HEK293 (cell line): ENCODE results near the gene C20orf144.

Source experiments
- CTCF ChIA-PET: fragments of 350-600 bp; formaldehyde crosslinking; extraction: SDS; loops from one replicate; lab custom pipeline; 2021; ENCODE audit warnings: antibody characterized with exemption; lab: Yijun Ruan, JAX
- POLR2A ChIA-PET: fragments of 300-600 bp; formaldehyde crosslinking; extraction: SDS; loops from one replicate; lab custom pipeline; 2020; ENCODE audit warnings: antibody characterized with exemption, inconsistent platforms; lab: Yijun Ruan, JAX
- H3K27ac ChIP-seq: fragments of 200-500 bp; sonication (Bioruptor generic); 2 replicates; pipeline ENCODE4 v1.5.1; 2014; ENCODE audit warnings: low read depth, low read length, control low read depth, inconsistent platforms; ENCODE audit errors: extremely low read depth
- H3K36me3 ChIP-seq, 2 experiments: fragments of 200-500 bp in 1 of 2; sonication (Bioruptor generic) in 1 of 2; 1 replicate in 1 of 2; 2 replicates in 1 of 2; pipeline ENCODE4 v1.5.1; 2014 to 2017; ENCODE audit warnings: inconsistent platforms in 2 of 2, low read length in 2 of 2; ENCODE audit not compliant: control insufficient read depth in 2 of 2, insufficient read depth in 1 of 2
- H3K4me1 ChIP-seq: fragments of 200-500 bp; sonication (Bioruptor generic); 2 replicates; pipeline ENCODE4 v1.5.1; 2014; ENCODE audit warnings: mild to moderate bottlenecking, low read length, inconsistent platforms; ENCODE audit not compliant: control insufficient read depth, insufficient read depth
- H3K4me3 ChIP-seq: 2 replicates; pipeline ENCODE4 v1.5.1; 2011; ENCODE audit warnings: low read depth, mild to moderate bottlenecking, control low read depth, low read length, moderate library complexity
- H3K9me3 ChIP-seq: fragments of 200-500 bp; sonication (Bioruptor generic); 2 replicates; pipeline ENCODE4 v1.5.1; 2014; ENCODE audit warnings: low read depth, low read length, inconsistent platforms; ENCODE audit not compliant: control insufficient read depth, insufficient read depth
- BCL11B ChIP-seq: fragments of 450-650 bp; formaldehyde crosslinking; IDR thresholded peaks from 2 replicates; pipeline ENCODE4 v1.5.1; 2016; ENCODE audit warnings: low read depth, missing biosample characterization, missing genetic modification characterization
- FEZF1 ChIP-seq: fragments of 450-650 bp; formaldehyde crosslinking; IDR thresholded peaks from 2 replicates; pipeline ENCODE4 v1.5.1; 2016; ENCODE audit warnings: missing biosample characterization, missing genetic modification characterization
- GFI1B ChIP-seq: fragments of 450-650 bp; formaldehyde crosslinking; IDR thresholded peaks from 2 replicates; pipeline ENCODE4 v1.5.1; 2016; ENCODE audit warnings: missing biosample characterization, missing genetic modification characterization
- IKZF3 ChIP-seq: fragments of 450-650 bp; IDR thresholded peaks from 2 replicates; pipeline ENCODE4 v1.5.0; 2018; ENCODE audit warnings: missing biosample characterization, mild to moderate bottlenecking, missing genetic modification characterization, moderate library complexity
- OVOL3 ChIP-seq: fragments of 450-650 bp; formaldehyde crosslinking; IDR thresholded peaks from 2 replicates; pipeline ENCODE4 v1.5.1; 2016; ENCODE audit warnings: missing biosample characterization, missing genetic modification characterization
- PRDM1 ChIP-seq: fragments of 450-650 bp; formaldehyde crosslinking; IDR thresholded peaks from 2 replicates; pipeline ENCODE4; 2016; ENCODE audit warnings: missing biosample characterization, missing genetic modification characterization
- TSHZ1 ChIP-seq: fragments of 450-650 bp; formaldehyde crosslinking; IDR thresholded peaks from 2 replicates; pipeline ENCODE4 v1.5.1; 2016; ENCODE audit warnings: missing biosample characterization, missing genetic modification characterization, borderline replicate concordance
- ZBTB6 ChIP-seq: fragments of 450-650 bp; formaldehyde crosslinking; IDR thresholded peaks from 2 replicates; pipeline ENCODE4 v1.5.1; 2017; ENCODE audit warnings: missing biosample characterization, missing genetic modification characterization
- ZNF140 ChIP-seq: fragments of 450-650 bp; formaldehyde crosslinking; IDR thresholded peaks from 2 replicates; pipeline ENCODE4 v1.5.1; 2016; ENCODE audit warnings: missing biosample characterization, missing genetic modification characterization
- ZNF157 ChIP-seq: fragments of 450-650 bp; formaldehyde crosslinking; IDR thresholded peaks from 2 replicates; pipeline ENCODE4 v1.5.1; 2016; ENCODE audit warnings: missing biosample characterization, missing genetic modification characterization
- ZNF266 ChIP-seq: fragments of 450-650 bp; formaldehyde crosslinking; IDR thresholded peaks from 2 replicates; pipeline ENCODE4 v1.5.1; 2016; ENCODE audit warnings: missing biosample characterization, missing genetic modification characterization, low read depth
- ZNF274 ChIP-seq, 2 experiments: fragments of 200-500 bp in 1 of 2; fragments of 450-650 bp in 1 of 2; sonication (Bioruptor generic) in 1 of 2; formaldehyde crosslinking in 1 of 2; IDR thresholded peaks; 2 replicates each; pipeline versions ENCODE4 v1.5.1 to v1.6.1; 2014 to 2016; ENCODE audit warnings: borderline replicate concordance in 1 of 2, inconsistent platforms in 1 of 2, low read length in 1 of 2, missing biosample characterization in 1 of 2, missing genetic modification characterization in 1 of 2
- ZNF311 ChIP-seq: fragments of 450-650 bp; formaldehyde crosslinking; IDR thresholded peaks from 2 replicates; pipeline ENCODE4 v1.5.1; 2017; ENCODE audit warnings: missing biosample characterization, missing genetic modification characterization, borderline replicate concordance
- ZNF335 ChIP-seq: fragments of 450-650 bp; formaldehyde crosslinking; conservative IDR thresholded peaks from 2 replicates; pipeline ENCODE4 v1.5.1; 2016; ENCODE audit warnings: missing biosample characterization, missing genetic modification characterization
- ZNF391 ChIP-seq: fragments of 450-650 bp; formaldehyde crosslinking; IDR thresholded peaks from 2 replicates; pipeline ENCODE4 v1.5.1; 2016; ENCODE audit warnings: low read depth, missing biosample characterization, missing genetic modification characterization, borderline replicate concordance
- ZNF610 ChIP-seq: fragments of 450-650 bp; formaldehyde crosslinking; IDR thresholded peaks from 2 replicates; pipeline ENCODE4 v1.5.1; 2016; ENCODE audit warnings: missing biosample characterization, missing genetic modification characterization, borderline replicate concordance
- ZNF670 ChIP-seq: fragments of 450-650 bp; formaldehyde crosslinking; IDR thresholded peaks from 2 replicates; pipeline ENCODE4 v1.5.1; 2016; ENCODE audit warnings: missing biosample characterization, missing genetic modification characterization, low read depth
- ZNF747 ChIP-seq: fragments of 450-650 bp; formaldehyde crosslinking; IDR thresholded peaks from 2 replicates; pipeline ENCODE4 v1.5.1; 2016; ENCODE audit warnings: missing biosample characterization, missing genetic modification characterization
- ZNF768 ChIP-seq: fragments of 450-650 bp; formaldehyde crosslinking; IDR thresholded peaks from 2 replicates; pipeline ENCODE4 v1.5.1; 2018; ENCODE audit warnings: missing biosample characterization, mild to moderate bottlenecking, missing genetic modification characterization

The C20orf144 gene

GRCh38 chr20:33686984-33687366 lies 24.8 kb downstream of the C20orf144 start:
- 0 out of 2 replicates have a peak, but pooled peaks have one; percentile 9 for TF ChIP-seq ZNF391 (tag by site-specific recombination)
- TF ChIP-seq ZNF266 (tag by site-specific recombination) = no peak
- TF ChIP-seq ZNF610 (tag by site-specific recombination) = 0 out of 2 replicates have a peak, but pooled peaks have one; percentile 8
- H3K36me3 ChIP-seq = peaks cover 0 to 25% of the 10 kb centered on the region in 2 experiments; a peak in 1 of 3 replicates
- ChIA-PET POLR2A (no interaction called here), CTCF (interaction anchor here (0.6 to 1.2 kb wide), 3 partner anchors 45 to 242 kb away, joined by 3 to 4 read pairs (median 3); partner anchors contain the start of gene ZNF341)
- H3K9me3 ChIP-seq = no peaks in the 10 kb centered on the region
- H3K4me1 ChIP-seq = peaks cover 8% of the 10 kb centered on the region
- no peak overlapping the region for H3K4me3 ChIP-seq
- no peak overlapping the region for H3K27ac ChIP-seq

DNA sequence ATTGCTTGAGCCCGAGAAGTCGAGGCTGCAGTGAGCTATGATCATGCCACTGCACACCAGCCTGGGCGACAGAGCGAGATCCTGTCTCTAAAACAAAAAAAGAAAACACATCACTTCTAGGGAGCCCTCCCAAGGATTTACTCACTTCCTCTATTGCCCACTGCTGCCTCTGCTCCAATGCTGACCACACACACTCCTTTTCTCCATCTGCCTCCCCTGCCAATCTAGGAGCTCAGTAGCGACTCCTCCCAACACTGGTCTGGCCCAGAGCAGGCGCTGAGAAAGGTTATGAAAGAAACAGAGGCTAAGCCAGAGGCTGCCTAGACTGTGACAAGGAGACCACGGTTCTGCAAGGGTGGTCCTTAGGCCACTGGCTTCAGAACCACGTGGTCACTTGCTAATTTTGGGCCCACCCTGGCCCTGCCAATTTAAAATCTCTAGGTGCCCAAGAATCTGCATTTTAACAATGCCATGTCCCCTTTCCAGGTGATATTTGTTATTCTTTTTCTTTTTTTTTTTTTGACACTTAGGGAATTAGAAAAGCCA lies 25.3 kb downstream of the C20orf144 start:
- 0 out of 2 replicates have a peak, but pooled peaks have one; percentile 12 for TF ChIP-seq ZNF335 (tag by site-specific recombination)
- TF ChIP-seq ZNF610 (tag by site-specific recombination) = no peak
- TF ChIP-seq ZBTB6 (tag by site-specific recombination) = no peak
- H3K36me3 ChIP-seq = peaks cover 0 to 20% of the 10 kb centered on the region in 2 experiments; a peak in 1 of 3 replicates
- peaks cover 8% of the 10 kb centered on the region for H3K4me1 ChIP-seq
- H3K4me3 ChIP-seq = no peak overlapping the region
- H3K27ac ChIP-seq = no peak overlapping the region
- POLR2A ChIA-PET = no interaction called here
- no peaks in the 10 kb centered on the region for H3K9me3 ChIP-seq
- CTCF ChIA-PET = interaction anchor here (0.6 to 1.2 kb wide), 3 partner anchors 44 to 242 kb away, joined by 3 to 4 read pairs (median 3); partner anchors contain the start of gene ZNF341

- no peak overlapping the region for H3K27ac ChIP-seq
Observed at GRCh38 chr20:33687993-33688937, 26.1 kb downstream of the C20orf144 start.

GRCh38 chr20:33688938-33689424 lies 26.9 kb downstream of the C20orf144 start:
- H3K4me1 ChIP-seq = peaks cover 8% of the 10 kb centered on the region
- H3K36me3 ChIP-seq = peaks cover 0 to 14% of the 10 kb centered on the region in 2 experiments; a peak in 1 of 3 replicates
- H3K4me3 ChIP-seq = no peak overlapping the region
- H3K27ac ChIP-seq = no peak overlapping the region
- no peaks in the 10 kb centered on the region for H3K9me3 ChIP-seq
- POLR2A ChIA-PET = no interaction called here
- CTCF ChIA-PET = no interaction called here
- no peak for TF ChIP-seq TSHZ1
- no peak for TF ChIP-seq IKZF3 (tag by site-specific recombination)
- TF ChIP-seq ZNF140 = no peak
- no peak for TF ChIP-seq ZNF274 (IDR thresholded peaks at IDR 0.05; ENCODE audit: low read length)
- no peak for TF ChIP-seq ZNF274 (tag by site-specific recombination; IDR thresholded peaks at IDR 0.05; ENCODE audit: borderline replicate concordance)
- no peak for TF ChIP-seq ZNF768 (tag by site-specific recombination)
- no peak for TF ChIP-seq ZNF670 (tag by site-specific recombination)
- no peak for TF ChIP-seq GFI1B (tag by site-specific recombination)
- TF ChIP-seq ZNF747 (tag by site-specific recombination) = no peak

More at GRCh38 chr20:33687993-33688937, 26.1 kb downstream of the C20orf144 start:
- Histone ChIP-seq H3K4me3 (no peak overlapping the region), H3K36me3 (peaks cover 0 to 17% of the 10 kb centered on the region in 2 experiments; a peak in 1 of 3 replicates), H3K9me3 (no peaks in the 10 kb centered on the region), H3K4me1 (peaks cover 8% of the 10 kb centered on the region)
- ChIA-PET CTCF (interaction anchor here (0.6 to 1.2 kb wide), 2 partner anchors 187 to 243 kb away, joined by 3 read pairs; no protein-coding TSS in a partner anchor), POLR2A (no interaction called here)
- TF ChIP-seq PRDM1 (tag by site-specific recombination) (peak; percentile 81), ZBTB6 (tag by site-specific recombination) (no peak), ZNF311 (no peak), BCL11B (tag by site-specific recombination) (no peak), OVOL3 (tag by site-specific recombination) (no peak), FEZF1 (tag by site-specific recombination) (no peak), ZNF157 (tag by site-specific recombination) (no peak)
